C4-2B (cell line): ENCODE results near the gene LRRC15.

ENCODE experiments used
- CTCF ChIP-seq: fragments of 450-650 bp; conservative IDR thresholded peaks from 2 replicates; pipeline ENCODE4 v1.5.1; 2017; ENCODE audit warnings: mild to moderate bottlenecking
- ZFX ChIP-seq: fragments of 450-650 bp; IDR thresholded peaks from 2 replicates; pipeline ENCODE4 v1.6.1; 2017

GRCh38 chr3:194383276-194383940 is 13.9 kb upstream of the LRRC15 start:
- TF ChIP-seq CTCF (no peak), ZFX (no peak)
